Body of pancreas (tissue), 4 donors: Measurements from ENCODE around the gene CACNA1S. TPM values are rescaled to one million over a fixed set of nuclear protein-coding genes. Genes with fewer than 3 reads are reported as not detected.
A peak's percentile ranks its signal among the peaks of the same experiment; 100 is the strongest.

Source experiments
- ATAC-seq: fragments of 150-250 bp; one replicate; pipeline ENCODE4 v1.9.1; 2016
- DNase-seq, 4 donors: peaks; one replicate each; pipeline ENCODE4 v3.0.0-alpha.2; 2019
- H3K27ac ChIP-seq, 4 donors: fragments of 200-600 bp; sonication (generic); 1 replicate in 3 of 4; 2 replicates in 1 of 4; pipeline versions ENCODE4 v1.5.1 to v1.6.1; 2016 to 2019; ENCODE audit warnings: mild to moderate bottlenecking in 1 of 4, mixed read lengths in 1 of 4, moderate library complexity in 1 of 4
- H3K27me3 ChIP-seq, 2 donors: fragments of 200-600 bp; sonication (generic); one replicate each; pipeline ENCODE4 v1.6.0; 2016; ENCODE audit warnings: mild to moderate bottlenecking in 1 of 2
- H3K36me3 ChIP-seq, 2 donors: fragments of 200-600 bp; sonication (generic); replicated peaks in 1 of 2; 2 replicates each; pipeline ENCODE4 v1.5.1; 2016; ENCODE audit warnings: low read depth in 2 of 2; ENCODE audit not compliant: insufficient read depth in 1 of 2
- H3K4me1 ChIP-seq: fragments of 200-600 bp; sonication (generic); one replicate; pipeline ENCODE4 v1.6.0; 2016
- H3K4me3 ChIP-seq, 2 donors: fragments of 200-600 bp; sonication (generic); 1 replicate in 1 of 2; 2 replicates in 1 of 2; pipeline ENCODE4 v1.5.1; 2016 to 2019
- H3K9me3 ChIP-seq, 3 donors: fragments of 200-600 bp; sonication (generic); 1 replicate in 2 of 3; 2 replicates in 1 of 3; pipeline ENCODE4 v1.5.1; 2016
- CTCF ChIP-seq, 7 experiments: fragments of 450-650 bp in 4 of 7; fragments of 200-600 bp in 3 of 7; sonication (generic) in 3 of 7; IDR thresholded peaks; one replicate each; pipeline ENCODE4 v1.5.1; 2016 to 2019; ENCODE audit warnings: antibody characterized with exemption in 7 of 7
- POLR2A ChIP-seq, 3 donors: fragments of 450-650 bp; IDR thresholded peaks; one replicate each; pipeline ENCODE4 v1.6.1; 2016; ENCODE audit warnings: antibody characterized with exemption in 3 of 3, mild to moderate bottlenecking in 2 of 3
- WGBS, 2 donors: methylation state at CpG; one replicate each; pipeline ENCODE4 v1.1.5; 2017; 5-methylcytosine and 5-hydroxymethylcytosine counted together
- intact Hi-C: fragments of 100-400 bp; cut with DNase I; formaldehyde crosslinking; loops from one replicate; pipeline ENCODE4 v1.15.1; 2023
- total RNA-seq, 2 donors: library from RNA; depleted of rRNA; stranded (reverse); fragments of >200 nt; gene quantifications; one replicate each; pipeline ENCODE4 v1.1.0, GENCODE V29; 2016

CACNA1S gene
- total RNA-seq, 2 donors from 2014 or later = under 0.01 TPM; not detected in 1

GRCh38 chr1:201022493-201022819 lies 89.8 kb downstream of the CACNA1S start:
- Histone ChIP-seq H3K9me3 (no peaks in the 10 kb centered on the region), H3K27me3 (no peaks in the 10 kb centered on the region), H3K36me3 (no peaks in the 10 kb centered on the region), H3K4me3 (no peak overlapping the region), H3K27ac (no peak overlapping the region), H3K4me1 (peaks cover 28% of the 10 kb centered on the region)
- 76 to 91% methylated on average over 2 of the region's 2 CpGs for WGBS, 2 donors
- TF ChIP-seq CTCF (IDR thresholded peaks at IDR 0.05) (no peak), POLR2A (IDR thresholded peaks at IDR 0.05) (no peak)
- DNase-seq (no peak), ATAC-seq (no peak)
- intact Hi-C loops = no loop called here

- no peaks in the 10 kb centered on the region for H3K9me3 ChIP-seq
- peaks cover 28% of the 10 kb centered on the region for H3K4me1 ChIP-seq
- H3K4me3 ChIP-seq = no peak overlapping the region
- WGBS, 2 donors = 72 to 73% methylated on average over 5 to 7 of the region's 7 CpGs
- intact Hi-C loops = no loop called here
- TF ChIP-seq CTCF (IDR thresholded peaks at IDR 0.05) = no peak
- TF ChIP-seq POLR2A (IDR thresholded peaks at IDR 0.05) = no peak
- ATAC-seq (no peak), DNase-seq (no peak)
- H3K27ac ChIP-seq = no peak overlapping the region
- H3K36me3 ChIP-seq = no peaks in the 10 kb centered on the region
- no peaks in the 10 kb centered on the region for H3K27me3 ChIP-seq
Measured at GRCh38 chr1:201021630-201022492, 90.4 kb downstream of the CACNA1S start.

GRCh38 chr1:201020721-201021629 lies 91.3 kb downstream of the CACNA1S start:
- H3K27ac ChIP-seq = no peak overlapping the region
- peak; percentile 34 for ATAC-seq

GRCh38 chr1:201020040-201020591 lies 92.1 kb downstream of the CACNA1S start:
- H3K9me3 ChIP-seq = no peaks in the 10 kb centered on the region
- H3K36me3 ChIP-seq = no peaks in the 10 kb centered on the region
- peaks cover 34% of the 10 kb centered on the region for H3K4me1 ChIP-seq
- DNase-seq (peak in 1 of 4 donors; percentile 32), ATAC-seq (no peak)
- H3K4me3 ChIP-seq = no peak overlapping the region
- H3K27me3 ChIP-seq = no peaks in the 10 kb centered on the region
- intact Hi-C loops = no loop called here
- no peak for TF ChIP-seq CTCF (IDR thresholded peaks at IDR 0.05)
- TF ChIP-seq POLR2A (IDR thresholded peaks at IDR 0.05) = no peak
- 71 to 91% methylated on average over 3 to 4 of the region's 4 CpGs for WGBS, 2 donors
- H3K27ac ChIP-seq = peak overlapping the region in 2 of 4 donors; percentile 42 to 55

More at GRCh38 chr1:201020721-201021629, 91.3 kb downstream of the CACNA1S start:
- WGBS, 2 donors = 35 to 59% methylated on average over 4 to 11 of the region's 11 CpGs
- H3K36me3 ChIP-seq = no peaks in the 10 kb centered on the region
- peak; percentile 35 to 64 (median 56) for DNase-seq
- intact Hi-C loops = no loop called here
- peaks cover 34% of the 10 kb centered on the region for H3K4me1 ChIP-seq
- no peak overlapping the region for H3K4me3 ChIP-seq
- H3K9me3 ChIP-seq = no peaks in the 10 kb centered on the region
- H3K27me3 ChIP-seq = no peaks in the 10 kb centered on the region
- TF ChIP-seq CTCF (IDR thresholded peaks at IDR 0.05) (peak in 4 of 7 experiments; percentile 16 to 31 (median 22)), POLR2A (IDR thresholded peaks at IDR 0.05) (no peak)
